Measurements from ENCODE around the gene MAGOH.
"Not testable (repeated sequence)": the region's sequence is repeated elsewhere in the genome, so short reads cannot be mapped to it uniquely, and the experiment has no call there.

GRCh38 chr1:53283156-53283555 lies 44.8 kb upstream of the MAGOH start:
- not testable (repeated sequence) for TF ChIP-seq CTCF (IDR thresholded peaks at IDR 0.05; ENCODE audit: low read depth, low read length, missing input control); RXRA (IDR thresholded peaks at IDR 0.05); EGR1 (IDR thresholded peaks at IDR 0.05; ENCODE audit: low read depth in 2 of 2)
